CD4-positive, alpha-beta T cell (primary cell): ENCODE data around the gene BATF. TPM values are rescaled to one million over a fixed set of nuclear protein-coding genes. Genes with fewer than 3 reads are reported as not detected.
A peak's percentile ranks its signal among the peaks of the same experiment; 100 is the strongest.

ENCODE experiments used
- ATAC-seq: fragments of 200-7000 bp; cut with Tn5 transposase; one replicate; pipeline ENCODE4 v1.10.0; 2022; ENCODE audit warnings: mild to moderate bottlenecking; ENCODE audit not compliant: poor library complexity
- CTCF ChIA-PET: fragments of 350-600 bp; sonication (Branson Sonifier 250); formaldehyde crosslinking; loops from one replicate; lab custom pipeline; 2021; ENCODE audit warnings: antibody characterized with exemption, inconsistent platforms; lab: Charles Lee
- POLR2A ChIA-PET: fragments of 350-600 bp; sonication (Branson Sonifier 250); formaldehyde crosslinking; loops from one replicate; lab custom pipeline; 2021; ENCODE audit warnings: antibody characterized with exemption, inconsistent platforms; lab: Charles Lee
- DNase-seq, 14 experiments: peaks; one replicate each; pipeline ENCODE4 v3.0.0-alpha.2; 2013 to 2020; ENCODE audit warnings: mixed read lengths in 2 of 14
- H3K27ac ChIP-seq, 2 donors: one replicate each; pipeline versions ENCODE4 v1.5.1 to v1.7.0; 2013; ENCODE audit warnings: low read length in 2 of 2, low read depth in 1 of 2, mild to moderate bottlenecking in 1 of 2
- H3K27me3 ChIP-seq, 2 experiments: 1 replicate in 1 of 2; 2 replicates in 1 of 2; pipeline versions ENCODE4 v1.6.1 to v1.7.0; 2013; ENCODE audit warnings: low read length in 2 of 2, control low read depth in 1 of 2, mild to moderate bottlenecking in 1 of 2, moderate library complexity in 1 of 2; ENCODE audit not compliant: insufficient read depth in 2 of 2, control insufficient read depth in 1 of 2
- H3K36me3 ChIP-seq: one replicate; pipeline ENCODE4 v1.6.1; 2013; ENCODE audit warnings: low read length, control low read depth; ENCODE audit not compliant: insufficient read depth
- H3K4me1 ChIP-seq: one replicate; pipeline ENCODE4 v1.6.1; 2013; ENCODE audit warnings: low read length, control low read depth; ENCODE audit not compliant: insufficient read depth
- H3K4me3 ChIP-seq: one replicate; pipeline ENCODE4 v1.5.1; 2013; ENCODE audit warnings: mild to moderate bottlenecking, low read length, moderate library complexity
- H3K9me3 ChIP-seq, 2 experiments: 1 replicate in 1 of 2; 2 replicates in 1 of 2; pipeline versions ENCODE4 v1.6.1 to v1.7.0; 2013; ENCODE audit warnings: low read length in 2 of 2, mild to moderate bottlenecking in 2 of 2, control low read depth in 1 of 2, moderate library complexity in 1 of 2; ENCODE audit not compliant: control insufficient read depth in 1 of 2, insufficient read depth in 1 of 2
- H3K27ac Mint-ChIP-seq: one replicate; pipeline ENCODE4 v1.8.0; 2020; ENCODE audit warnings: mixed read lengths
- H3K27me3 Mint-ChIP-seq: one replicate; pipeline ENCODE4 v1.8.0; 2021; ENCODE audit warnings: mixed read lengths
- H3K36me3 Mint-ChIP-seq: one replicate; pipeline ENCODE4 v1.8.0; 2021; ENCODE audit warnings: low read depth, mixed read lengths
- H3K4me1 Mint-ChIP-seq: one replicate; pipeline ENCODE4 v1.8.0; 2021; ENCODE audit warnings: low read depth, mixed read lengths
- H3K4me3 Mint-ChIP-seq: one replicate; pipeline ENCODE4 v1.8.0; 2020; ENCODE audit warnings: mild to moderate bottlenecking, mixed read lengths
- H3K9me3 Mint-ChIP-seq: one replicate; pipeline ENCODE4 v1.8.0; 2020; ENCODE audit warnings: mixed read lengths
- CTCF ChIP-seq: fragments of 200-600 bp; IDR thresholded peaks from one replicate; pipeline ENCODE4 v1.8.0; 2022; ENCODE audit warnings: antibody characterized with exemption, mild to moderate bottlenecking
- intact Hi-C, 2 experiments: fragments of 100-400 bp; cut with DNase I in 1 of 2; cut with micrococcal nuclease in 1 of 2; formaldehyde crosslinking; loops; one replicate each; pipeline versions ENCODE4 v1.15.1 to v1.9.0; 2023 to 2025; cut with DNase I, micrococcal nuclease
- total RNA-seq, 174 experiments: library from RNA in 2 of 174; stranded (reverse) in 2 of 174; gene quantifications; one replicate each; pipeline ENCODE4 v1.2.3 and lab custom pipeline; 2021 to 2026

Gene BATF
- total RNA-seq, 2 experiments from 2014 or later, result 6.7 to 7.8 TPM

DNA sequence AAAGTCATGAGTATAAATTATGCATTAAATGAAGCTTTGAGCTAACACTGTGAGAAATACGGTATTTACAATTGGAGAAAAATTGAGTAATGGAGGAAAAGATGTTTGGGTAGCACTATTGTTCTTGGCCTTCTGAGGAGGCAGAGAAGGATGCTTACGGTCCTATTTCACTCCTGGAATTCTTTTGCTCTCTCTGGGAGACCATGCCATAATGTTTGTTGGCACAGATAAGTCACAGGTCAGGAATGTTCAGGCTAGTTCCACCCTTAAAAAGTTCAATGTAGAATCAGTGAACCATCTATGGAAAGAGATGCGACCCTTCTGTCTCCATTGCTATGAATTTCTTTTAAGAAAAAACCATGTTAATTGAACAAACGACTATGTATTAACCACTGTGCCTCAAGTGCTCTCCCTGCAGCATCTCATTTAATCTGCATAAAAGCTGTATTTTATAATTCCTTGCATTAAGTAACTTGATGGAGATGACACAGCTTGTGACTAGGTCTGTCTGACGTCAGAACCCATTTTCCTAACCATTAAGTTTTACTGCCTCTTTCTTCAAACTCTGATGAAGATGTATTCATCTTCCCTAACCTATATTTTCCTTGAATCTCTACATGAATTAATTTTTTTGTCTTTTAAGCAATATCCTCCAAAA is 9.5 kb downstream of the BATF start:
- intact Hi-C loops, result no loop called here
- POLR2A ChIA-PET, result interaction anchor here (1.1 to 1.3 kb wide), 2 partner anchors 9 to 11 kb away, joined by 3 to 6 read pairs; partner anchors contain the start of gene BATF

GRCh38 chr14:75533791-75534555 is 11.7 kb downstream of the BATF start:
- Histone ChIP-seq H3K4me3 (no peak overlapping the region), H3K4me1 (peaks cover 31% of the 10 kb centered on the region), H3K36me3 (peaks cover 19% of the 10 kb centered on the region), H3K27me3 (no peaks in the 10 kb centered on the region), H3K27ac (peak overlapping the region; percentile 32), H3K9me3 (no peaks in the 10 kb centered on the region)
- no peak for ATAC-seq
- H3K4me3 Mint-ChIP-seq, result peak overlapping the region; percentile 20
- peaks cover 74% of the 10 kb centered on the region for H3K36me3 Mint-ChIP-seq
- POLR2A ChIA-PET, result interaction anchor here (1.3 to 3.6 kb wide), 2 partner anchors 9 to 11 kb away, joined by 3 to 28 read pairs; partner anchors contain the start of gene BATF
- peaks cover 61% of the 10 kb centered on the region for H3K4me1 Mint-ChIP-seq
- no peaks in the 10 kb centered on the region for H3K27me3 Mint-ChIP-seq
- CTCF ChIA-PET, result interaction anchor here (0.9 to 1.7 kb wide), 3 partner anchors 15 to 32 kb away, joined by 3 to 5 read pairs (median 4); no protein-coding TSS in a partner anchor
- no peak for TF ChIP-seq CTCF
- H3K9me3 Mint-ChIP-seq, result no peaks in the 10 kb centered on the region
- no peak for DNase-seq
- intact Hi-C loops, result no loop called here
- peak overlapping the region; percentile 89 for H3K27ac Mint-ChIP-seq

More for the DNA sequence above, 9.5 kb downstream of the BATF start:
- Mint-ChIP-seq H3K4me1 (peaks cover 69% of the 10 kb centered on the region), H3K27me3 (no peaks in the 10 kb centered on the region), H3K9me3 (no peaks in the 10 kb centered on the region), H3K4me3 (no peak overlapping the region), H3K36me3 (peaks cover 85% of the 10 kb centered on the region), H3K27ac (peak overlapping the region; percentile 89)
- peak overlapping the region in 1 of 2 donors; percentile 10 for H3K27ac ChIP-seq
- H3K9me3 ChIP-seq, result no peaks in the 10 kb centered on the region
- peaks cover 32% of the 10 kb centered on the region for H3K4me1 ChIP-seq
- DNase-seq, result no peak
- no peak overlapping the region for H3K4me3 ChIP-seq
- H3K36me3 ChIP-seq, result peaks cover 38% of the 10 kb centered on the region
- no peak for TF ChIP-seq CTCF
- no peaks in the 10 kb centered on the region for H3K27me3 ChIP-seq
- ATAC-seq, result no peak
- CTCF ChIA-PET, result interaction anchor here (1.5 to 1.8 kb wide), 2 partner anchors 9 to 43 kb away, joined by 3 to 4 read pairs; no protein-coding TSS in a partner anchor

DNA sequence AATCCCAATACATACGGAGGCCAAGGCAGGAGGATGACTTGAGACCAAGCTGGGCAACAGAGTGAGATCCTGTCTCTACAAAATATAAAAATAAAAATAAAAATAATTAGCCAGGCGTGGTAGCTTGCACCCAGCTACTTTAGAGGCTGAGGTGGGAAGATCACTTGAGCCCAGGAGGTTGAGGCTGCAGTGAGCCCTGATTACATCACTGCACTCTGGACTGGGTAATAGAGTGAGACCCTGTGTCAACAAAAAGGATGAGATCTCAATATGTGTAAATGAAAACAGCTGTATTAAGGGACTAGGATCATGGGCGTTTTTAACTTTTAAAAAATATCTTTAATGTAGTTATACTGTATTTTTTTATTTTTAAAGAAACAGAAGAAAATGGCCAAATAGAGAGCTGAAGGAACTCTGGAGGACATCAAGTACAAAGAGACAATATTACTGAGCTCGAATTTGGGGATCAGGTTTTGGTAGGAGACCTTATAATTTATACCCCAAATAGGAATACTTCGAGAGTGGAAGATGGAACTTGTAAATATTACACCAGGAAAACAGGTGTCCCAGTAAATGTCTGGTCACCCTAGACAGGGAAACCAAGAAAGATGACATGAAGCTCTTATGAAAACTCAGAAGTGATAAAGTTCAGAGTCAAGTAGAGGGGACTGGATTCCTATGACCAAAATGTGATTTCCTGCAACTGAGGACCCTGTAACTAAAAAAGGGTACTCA is 13.1 kb downstream of the BATF start:
- peaks cover 45% of the 10 kb centered on the region for H3K4me1 ChIP-seq
- Mint-ChIP-seq H3K4me3 (no peak overlapping the region), H3K27me3 (no peaks in the 10 kb centered on the region), H3K4me1 (peaks cover 72% of the 10 kb centered on the region), H3K9me3 (no peaks in the 10 kb centered on the region), H3K27ac (peak overlapping the region; percentile 72), H3K36me3 (peaks cover 67% of the 10 kb centered on the region)
- peaks cover 15% of the 10 kb centered on the region for H3K36me3 ChIP-seq
- ChIA-PET CTCF (interaction anchor here (1.0 to 1.6 kb wide), 2 partner anchors 12 to 17 kb away, joined by 3 to 4 read pairs; no protein-coding TSS in a partner anchor), POLR2A (interaction anchor here (1.4 to 3.6 kb wide), 2 partner anchors 9 to 12 kb away, joined by 5 to 28 read pairs; partner anchors contain the start of gene BATF)
- no peak for ATAC-seq
- H3K27me3 ChIP-seq, result no peaks in the 10 kb centered on the region
- TF ChIP-seq CTCF, result no peak
- no peak for DNase-seq
- intact Hi-C loops, result no loop called here
- H3K9me3 ChIP-seq, result no peaks in the 10 kb centered on the region
- no peak overlapping the region for H3K4me3 ChIP-seq
- H3K27ac ChIP-seq, result peak overlapping the region in 1 of 2 donors; percentile 3
